Hematopoietic multipotent progenitor cell treated with erythropoietin and hydrocortisone succinate and interleukin-3 and kit ligand, for 8 days (in vitro differentiated cells): Measurements from ENCODE around the gene RNF213.

Source experiments
- DNase-seq: peaks from one replicate; pipeline ENCODE4 v3.0.0-alpha.2; 2015

RNF213 gene

DNA sequence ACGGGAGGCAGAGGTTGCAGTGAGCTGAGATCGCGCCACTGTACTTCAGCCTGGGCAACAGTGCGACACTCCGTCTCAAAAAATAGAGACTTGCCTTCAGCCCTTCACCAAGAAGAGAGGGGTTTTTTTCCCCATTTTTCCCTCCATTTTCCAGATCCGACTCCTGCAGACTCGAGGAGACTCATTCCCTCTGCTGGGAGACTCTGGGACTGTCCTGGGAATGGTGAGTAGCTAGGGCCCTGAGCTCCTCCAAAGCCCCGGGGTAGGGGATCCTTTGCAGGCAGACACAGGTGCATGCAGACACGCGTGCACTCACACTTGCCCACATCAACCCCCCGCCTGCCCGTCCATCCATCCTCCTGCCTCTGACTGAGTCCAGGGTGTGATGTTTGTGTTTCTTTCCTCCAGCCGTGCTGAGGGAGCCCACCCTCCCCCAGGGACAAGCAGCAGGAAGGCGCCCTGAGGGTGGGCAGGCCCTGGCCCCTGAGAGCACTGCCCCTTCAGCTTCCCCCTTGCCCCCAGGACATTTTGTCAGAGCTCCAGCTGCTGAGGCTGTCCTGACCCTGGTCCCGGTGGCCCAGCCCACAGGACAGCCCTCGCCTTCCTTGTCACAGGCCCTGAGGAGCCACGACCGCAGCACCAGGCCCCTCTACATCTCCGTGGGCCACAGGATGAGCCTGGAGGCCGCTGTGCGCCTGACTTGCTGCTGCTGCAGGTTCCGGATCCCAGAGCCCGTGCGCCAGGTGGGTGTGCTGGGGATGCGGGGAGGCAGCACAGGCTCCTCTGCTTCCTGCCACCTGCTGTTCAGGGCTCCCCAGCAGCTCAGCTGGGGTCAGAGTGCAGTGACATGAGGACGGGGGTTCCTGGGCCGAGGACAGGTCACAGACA lies 164.5 kb downstream of the RNF213 start:
- no peak for DNase-seq

DNA sequence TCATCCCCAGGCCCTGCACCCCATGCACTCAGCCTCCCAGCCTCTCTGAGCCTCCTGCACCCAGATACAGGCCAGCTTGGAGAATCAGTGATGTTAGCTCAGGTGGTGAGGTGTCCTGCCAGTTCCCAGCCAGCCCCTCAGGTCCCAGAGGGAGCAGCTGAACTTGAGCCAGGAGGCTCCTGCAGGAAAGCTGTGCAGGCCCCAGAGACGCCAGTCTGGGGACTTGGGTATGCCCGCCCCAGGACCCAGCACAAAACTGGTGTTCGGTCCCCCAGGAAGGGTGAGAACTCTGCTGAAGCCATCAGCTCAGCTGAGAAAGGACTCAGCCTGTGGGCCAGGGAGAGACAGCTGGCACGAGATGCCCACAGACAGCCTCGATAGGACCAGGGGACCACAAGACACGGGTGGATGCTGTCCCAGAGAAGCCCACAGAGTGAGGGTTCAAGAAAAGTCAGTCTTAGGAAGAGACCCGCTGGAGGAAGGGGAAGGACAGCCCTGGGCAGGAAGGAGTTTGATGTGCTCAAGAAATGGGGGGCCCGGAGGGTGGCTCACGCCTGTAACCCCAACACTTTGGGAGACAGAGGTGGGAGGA lies 165.3 kb downstream of the RNF213 start:
- DNase-seq = no peak

DNA sequence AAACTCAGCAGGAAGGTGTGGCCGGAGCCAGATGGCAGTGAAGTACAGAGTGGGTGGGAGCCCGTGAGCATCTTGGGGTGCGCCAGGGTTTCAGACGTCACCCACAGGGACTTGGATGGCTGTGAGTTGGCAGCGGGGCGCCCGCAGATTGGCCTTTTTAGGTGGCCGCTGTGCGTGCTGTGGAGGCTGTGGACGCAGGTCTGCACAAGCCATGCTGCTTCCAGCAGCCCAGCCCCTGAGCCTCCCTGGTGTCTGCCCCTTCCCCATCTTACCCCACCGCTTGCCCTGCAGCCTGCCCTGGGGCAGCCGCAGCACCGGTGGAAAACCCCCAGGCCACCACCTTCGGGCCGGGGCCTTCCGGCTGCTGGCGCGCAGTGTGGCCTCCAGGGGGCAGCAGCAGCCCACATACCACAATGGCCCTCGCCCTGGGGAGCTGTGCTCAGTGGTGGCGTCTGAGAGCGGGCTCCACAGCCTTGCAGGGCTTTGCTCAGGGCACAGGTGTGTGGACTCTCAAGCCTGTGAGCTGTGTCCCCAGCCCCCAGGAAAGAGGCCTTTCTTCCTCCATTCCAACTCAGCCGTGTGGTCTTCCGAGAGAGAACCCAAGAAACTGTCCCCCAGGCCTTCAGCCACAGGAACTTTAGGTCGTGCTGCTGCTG lies 166.1 kb downstream of the RNF213 start:
- peak; percentile 65 for DNase-seq

DNA sequence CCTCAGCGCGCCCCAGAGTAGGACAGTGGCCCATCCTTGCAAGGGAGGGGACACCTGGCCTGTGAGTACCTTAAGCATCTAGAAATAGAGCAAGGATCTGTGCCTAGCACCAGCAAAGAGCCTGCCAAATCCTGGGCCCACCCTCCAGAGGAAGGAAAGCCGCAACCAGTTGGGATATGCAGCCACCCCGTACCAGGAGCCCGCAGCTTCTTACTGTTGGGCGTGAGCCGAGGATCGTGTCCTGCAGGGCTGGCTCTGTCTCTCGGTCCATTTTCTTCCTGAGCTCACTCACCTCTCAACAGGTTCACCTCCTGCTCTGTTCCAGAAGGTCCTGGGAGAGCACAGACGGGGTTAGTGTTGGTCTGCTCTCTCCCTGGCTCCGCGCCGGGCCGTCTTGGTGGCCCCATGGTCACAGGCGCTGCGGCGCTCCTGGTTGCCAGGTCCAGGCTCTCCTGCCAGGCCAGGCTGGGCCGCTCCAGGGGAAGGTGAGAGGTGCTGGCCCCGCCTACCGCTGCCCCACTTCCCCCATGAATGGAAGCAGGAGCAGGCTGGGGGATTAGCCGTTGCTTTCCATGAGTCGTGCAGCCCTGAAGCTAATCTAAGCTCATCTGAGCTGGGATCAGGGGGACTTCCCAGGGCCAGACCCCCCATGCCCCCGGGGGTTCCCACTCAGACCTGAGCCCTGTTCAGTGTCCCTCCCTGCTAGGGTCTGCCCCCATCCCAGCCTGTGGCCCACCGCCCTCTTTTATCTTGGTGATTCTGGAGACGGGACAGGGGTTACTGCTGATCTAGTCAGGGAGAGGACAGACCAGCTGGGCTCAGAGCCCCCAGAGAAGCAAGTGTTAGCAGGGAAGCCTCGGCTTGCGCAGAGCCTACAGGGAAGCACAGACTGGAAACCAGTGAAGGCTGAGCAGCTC lies 167.0 kb downstream of the RNF213 start:
- no peak for DNase-seq

DNA sequence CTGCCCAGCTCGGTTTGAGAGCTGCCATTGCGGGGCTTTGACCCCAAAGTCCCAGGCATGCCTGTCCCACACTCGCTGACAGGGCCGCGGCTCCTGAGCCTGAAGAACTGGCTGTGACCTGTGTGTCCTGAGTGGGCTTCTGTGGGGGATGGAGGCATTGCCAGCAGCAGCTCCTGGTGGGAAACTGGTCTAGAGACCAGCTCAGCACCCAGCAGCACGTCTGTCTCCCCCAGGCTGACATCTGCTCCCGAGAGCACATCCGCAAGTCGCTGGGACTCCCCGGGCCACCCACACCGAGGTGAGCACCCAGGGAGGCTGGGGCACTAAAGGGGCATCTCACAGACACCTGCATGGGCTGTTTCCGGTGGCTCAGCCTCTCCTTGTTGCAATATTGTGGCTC lies 167.7 kb downstream of the RNF213 start:
- no peak for DNase-seq

DNA sequence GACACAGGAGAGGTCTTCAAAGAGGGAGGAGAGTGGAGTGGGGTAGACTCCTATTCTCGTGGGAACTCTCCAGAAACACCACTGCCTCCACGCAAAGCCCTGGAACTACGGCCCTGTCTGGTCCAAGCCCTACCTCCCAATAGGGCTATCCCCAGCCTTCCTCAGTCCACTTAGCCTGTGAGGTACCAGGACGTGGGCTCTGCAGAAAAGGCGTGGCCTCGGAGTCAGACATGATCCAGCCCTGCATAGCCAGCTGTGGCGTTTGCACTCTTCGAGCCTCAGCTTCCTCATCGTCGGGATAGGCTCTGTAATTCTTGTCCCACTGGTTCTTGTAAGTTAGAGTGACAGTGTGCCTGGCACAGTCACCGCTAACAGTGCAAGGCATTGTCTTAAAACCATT lies 168.1 kb downstream of the RNF213 start:
- DNase-seq = no peak

DNA sequence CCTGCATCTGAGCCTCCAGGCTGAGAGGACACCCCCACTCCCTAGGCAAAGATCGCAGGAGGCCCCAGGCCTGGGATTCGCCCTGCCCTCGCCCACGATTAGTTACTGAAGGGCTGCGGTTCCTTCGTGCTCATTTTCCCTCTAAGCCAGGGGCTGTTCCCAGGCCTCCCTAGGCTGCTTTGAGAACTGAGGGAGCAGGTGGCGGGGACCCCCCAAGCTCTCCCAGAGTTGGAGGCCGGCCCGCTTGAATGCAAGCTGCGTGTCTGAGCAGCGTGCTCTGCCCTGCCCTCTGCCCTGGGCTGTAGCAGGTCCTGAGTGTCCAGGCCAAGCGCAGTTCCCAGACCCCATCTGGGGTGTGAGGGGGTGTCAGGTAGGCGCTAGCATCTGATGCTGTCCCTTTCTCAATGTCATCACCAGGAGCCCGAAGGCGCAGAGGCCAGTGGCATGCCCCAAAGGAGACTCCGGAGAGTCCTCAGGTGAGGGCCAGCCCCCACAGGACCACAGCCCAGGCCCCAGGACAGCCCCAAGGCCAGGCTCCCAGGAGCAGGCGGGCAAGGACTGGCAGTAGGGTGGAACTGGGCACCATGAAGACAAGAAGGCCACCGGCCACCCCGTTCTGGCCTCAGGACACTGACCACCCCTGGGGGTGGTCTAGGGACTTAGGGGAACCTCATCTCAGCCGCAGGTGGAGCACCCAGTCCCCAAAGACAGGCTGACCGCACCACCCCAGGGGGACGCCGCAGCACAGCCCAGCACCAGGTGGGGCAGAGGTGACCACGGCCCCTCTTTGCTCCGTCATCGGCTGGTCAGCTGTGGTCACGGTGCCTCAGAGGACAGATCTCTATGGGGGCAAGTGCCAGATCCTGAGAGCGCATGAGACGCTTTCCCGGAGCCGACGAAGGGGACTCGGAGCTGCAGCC lies 169.0 kb downstream of the RNF213 start:
- DNase-seq = no peak

DNA sequence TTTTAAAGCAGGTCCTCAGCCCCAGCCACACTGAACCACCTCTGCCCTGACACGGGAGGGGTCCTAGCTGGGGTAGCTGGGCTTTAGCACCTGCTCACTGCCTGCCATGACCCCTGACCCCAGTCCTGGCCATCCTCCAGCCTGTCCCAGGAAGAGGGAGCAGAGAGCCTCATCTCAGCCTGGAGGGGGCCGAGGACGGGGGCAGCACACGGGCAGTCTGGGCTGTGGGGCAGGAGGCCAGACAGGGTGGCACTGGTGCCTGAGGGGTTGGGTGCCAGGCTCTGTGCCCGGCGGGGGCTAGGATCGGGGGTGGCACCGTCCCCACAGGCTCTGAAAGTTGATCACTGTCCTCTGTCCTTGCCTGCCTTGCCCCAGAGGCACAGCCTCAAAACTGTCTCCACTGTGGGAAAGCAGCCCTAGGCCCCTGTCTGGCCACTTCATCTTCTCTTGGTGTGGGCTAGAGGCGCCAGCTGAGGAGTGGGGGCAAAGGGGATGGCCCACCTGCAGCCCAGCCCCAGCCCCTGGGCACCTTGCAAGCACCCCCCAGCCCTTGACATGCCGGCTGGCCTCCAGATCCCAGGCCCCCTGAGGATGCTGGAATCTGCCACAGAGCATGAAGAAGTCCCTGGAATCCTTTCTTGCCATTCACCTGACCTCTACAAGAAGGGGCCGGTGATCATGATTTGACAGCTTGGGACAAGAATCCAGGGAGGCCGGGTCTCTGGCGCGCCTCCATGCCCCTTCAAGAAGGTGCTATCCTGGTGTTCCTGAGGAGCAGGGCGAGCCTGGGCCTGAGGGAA lies 170.0 kb downstream of the RNF213 start:
- DNase-seq = no peak

DNA sequence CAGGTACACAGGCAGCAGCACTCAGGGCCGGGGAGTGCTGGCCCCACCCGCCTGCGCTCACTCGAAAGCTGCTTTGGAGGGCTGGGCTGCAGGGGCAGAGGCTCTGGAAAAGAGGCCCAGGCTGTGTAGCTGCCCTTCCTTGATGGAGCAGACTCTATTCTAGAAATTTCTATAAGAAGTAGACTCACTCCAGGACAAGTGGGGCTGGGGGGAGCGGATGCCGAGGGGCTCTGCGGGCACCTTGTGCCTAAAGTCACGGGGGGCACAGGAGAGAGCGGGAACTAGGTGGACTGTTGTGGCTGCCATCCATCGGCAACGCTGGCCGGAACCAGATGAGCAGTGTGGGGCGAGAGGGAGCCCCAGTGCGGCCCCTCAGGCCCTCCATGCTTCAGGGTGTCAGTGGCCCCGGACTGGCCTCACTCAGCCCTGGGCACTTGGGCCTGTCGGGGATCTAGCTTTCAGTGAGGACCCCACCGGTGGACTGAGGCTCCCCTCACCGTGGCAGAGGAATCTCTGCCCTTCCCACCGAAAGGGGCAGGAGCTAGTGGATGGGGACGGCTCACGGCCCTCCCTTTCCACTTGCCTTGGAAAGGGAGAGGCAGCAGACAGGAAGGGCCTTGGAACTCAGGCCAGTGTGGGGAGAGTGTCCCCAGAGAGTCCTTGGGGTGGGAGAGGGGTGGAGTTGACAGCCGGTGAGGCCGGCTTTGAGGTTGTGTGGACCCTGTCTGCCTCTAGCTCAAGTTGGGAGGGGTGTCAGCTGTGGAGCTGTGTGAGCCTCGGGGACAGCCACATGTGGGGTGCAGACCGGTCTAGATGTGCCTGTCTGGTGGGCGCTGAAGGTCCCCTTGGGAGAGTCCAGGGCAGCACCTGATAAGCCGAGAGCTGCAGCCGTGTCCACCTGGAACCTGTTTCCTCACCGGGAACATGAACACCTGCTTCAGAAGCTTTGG lies 170.9 kb downstream of the RNF213 start:
- no peak for DNase-seq

DNA sequence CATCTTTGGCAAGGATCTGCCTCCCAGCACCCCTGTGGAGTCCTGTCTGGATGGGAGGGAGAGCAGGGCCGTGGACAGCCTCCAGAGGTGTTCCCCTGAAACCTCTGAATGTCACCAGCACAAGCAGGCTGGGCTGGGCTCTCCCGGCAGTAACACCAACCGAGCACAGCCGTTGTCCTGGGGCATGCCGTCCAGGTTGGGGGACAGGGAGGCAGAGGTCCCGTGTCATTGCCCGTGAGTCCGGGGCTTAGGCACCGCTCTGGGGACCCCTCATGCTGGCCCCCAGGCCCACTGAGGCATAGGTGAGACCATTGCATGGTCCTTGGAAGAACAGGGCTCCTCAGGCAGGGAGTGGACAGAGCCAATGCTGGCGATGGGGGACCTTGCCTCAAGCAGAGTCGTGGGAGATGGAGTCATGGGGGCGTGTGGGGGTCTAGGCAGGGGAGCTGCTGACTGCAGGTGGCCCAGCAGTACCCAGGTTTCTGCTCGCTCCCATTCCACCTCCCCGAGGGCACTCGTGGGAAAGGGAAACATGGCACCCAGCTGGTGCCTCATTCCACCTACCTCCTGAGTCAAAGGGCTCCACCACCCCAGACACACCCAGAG lies 171.8 kb downstream of the RNF213 start:
- no peak for DNase-seq

DNA sequence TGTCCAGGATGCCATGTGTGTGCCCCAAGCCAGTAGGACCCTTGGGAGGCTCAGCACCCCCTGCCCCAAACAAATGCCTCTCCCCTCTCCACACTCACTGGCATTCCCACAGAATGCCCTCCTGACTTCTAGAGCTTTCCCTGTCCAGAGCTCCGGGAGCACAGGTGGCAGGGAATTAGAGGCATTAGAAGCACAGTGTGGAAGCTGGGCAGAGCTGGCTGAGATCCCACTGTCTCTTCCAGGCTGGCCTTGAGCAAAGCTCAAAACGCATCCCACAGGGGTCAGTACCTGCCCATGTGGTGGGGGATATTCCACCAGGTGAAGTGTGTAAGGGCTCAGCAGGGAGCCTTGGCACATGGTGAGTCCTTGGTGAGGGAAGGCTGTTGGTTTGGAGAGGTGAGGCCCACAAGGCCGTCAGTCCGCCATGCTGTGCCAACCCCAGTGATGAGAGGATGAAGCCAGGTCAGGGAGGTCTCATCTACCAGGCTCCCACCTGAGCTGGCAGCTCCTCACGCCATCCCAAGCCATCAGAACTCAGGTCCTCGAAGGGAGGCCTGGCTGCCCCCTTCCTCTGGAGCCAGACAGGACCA lies 172.4 kb downstream of the RNF213 start:
- no peak for DNase-seq

DNA sequence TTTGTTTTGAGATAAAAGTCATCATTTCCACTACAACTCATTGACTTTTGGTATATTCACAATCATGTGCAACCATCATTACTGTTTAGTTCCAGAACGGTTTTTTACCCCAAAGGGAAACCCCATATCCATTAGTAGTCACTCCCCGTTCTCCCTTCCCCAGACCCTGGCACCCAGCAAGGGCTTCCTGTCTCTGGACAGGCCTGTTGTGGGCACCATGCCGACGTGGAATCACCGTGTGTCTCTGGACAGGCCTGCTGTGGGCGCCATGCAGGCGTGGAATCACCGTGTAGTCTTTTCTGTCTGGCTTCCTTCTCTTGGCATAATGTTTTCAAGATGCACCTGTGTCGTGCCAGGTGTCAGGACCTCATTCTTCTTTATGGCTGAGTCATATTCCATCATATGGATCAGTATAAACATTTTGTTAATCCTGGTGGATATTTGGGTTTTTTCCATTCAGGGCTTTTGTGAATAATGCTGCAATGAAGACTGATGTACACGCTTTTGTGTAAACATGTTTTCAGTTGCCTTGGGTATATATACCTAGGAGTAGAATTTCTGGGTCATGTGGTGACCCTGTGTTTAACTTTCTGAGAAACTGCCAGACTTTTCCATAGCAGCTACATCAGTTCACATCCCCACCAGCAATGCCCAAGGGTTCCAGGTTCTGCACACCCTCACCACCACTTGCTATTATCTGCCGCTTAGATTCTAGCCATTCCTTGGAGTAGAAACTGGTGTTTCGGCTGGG lies 173.4 kb downstream of the RNF213 start:
- no peak for DNase-seq

DNA sequence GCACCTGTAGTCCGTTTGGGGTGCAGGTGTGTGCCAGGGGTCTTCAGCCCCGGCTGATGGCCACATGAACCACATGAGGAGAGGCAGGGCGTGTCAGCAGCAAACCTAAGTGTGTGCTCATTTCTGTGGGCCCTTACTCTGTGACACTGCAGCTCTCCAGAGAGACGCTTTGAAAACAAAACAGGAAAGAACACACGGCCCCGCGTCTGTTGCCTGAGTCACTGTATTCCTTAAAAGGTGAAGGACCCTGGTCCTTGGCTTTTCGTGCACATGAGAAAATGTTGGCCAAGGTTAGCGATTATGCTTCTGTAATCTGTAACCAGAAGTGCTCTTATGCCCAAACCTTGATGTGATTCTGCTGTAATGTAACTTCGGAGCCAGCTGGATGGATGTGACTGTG lies 176.9 kb downstream of the RNF213 start:
- DNase-seq = no peak

DNA sequence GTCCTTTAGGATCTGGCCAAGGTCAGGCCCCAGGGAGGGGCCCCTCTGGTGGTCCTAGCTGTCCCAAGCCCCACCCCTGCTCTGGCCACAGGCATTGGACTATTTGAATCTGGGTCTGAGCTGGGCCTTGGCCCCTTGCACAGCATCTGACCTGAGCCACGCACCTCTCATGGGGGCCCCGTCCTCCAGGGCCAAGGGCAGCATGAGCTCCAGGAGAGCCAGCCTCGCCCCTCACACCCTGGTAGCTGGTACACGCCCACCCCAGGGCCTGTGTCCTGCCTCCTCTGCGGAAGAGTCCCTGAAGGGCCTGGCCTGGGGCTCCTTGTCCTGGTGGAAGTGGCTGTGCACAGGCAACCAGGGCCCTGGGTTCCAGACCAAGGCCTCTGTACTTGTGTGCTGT lies 178.2 kb downstream of the RNF213 start:
- no peak for DNase-seq

DNA sequence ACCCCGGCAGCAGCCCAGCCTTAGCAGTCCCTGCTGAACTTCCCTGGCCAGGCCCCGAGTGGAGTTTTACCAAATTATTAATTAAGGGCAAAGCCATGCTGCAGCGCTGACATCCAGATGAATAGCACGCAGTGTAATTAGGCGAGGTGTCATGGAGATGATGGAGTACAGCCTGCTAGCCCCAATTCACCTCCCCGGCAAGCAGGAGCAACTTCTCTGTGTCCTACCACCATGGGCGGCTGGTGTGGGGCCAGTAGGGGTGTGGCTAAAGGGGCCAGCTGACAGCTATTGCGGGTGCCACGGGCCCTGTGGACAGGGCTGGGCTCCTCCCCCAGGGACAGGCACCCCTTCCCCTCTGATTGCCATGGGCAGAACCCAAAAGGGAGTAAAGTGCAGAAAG lies 178.8 kb downstream of the RNF213 start:
- no peak for DNase-seq

DNA sequence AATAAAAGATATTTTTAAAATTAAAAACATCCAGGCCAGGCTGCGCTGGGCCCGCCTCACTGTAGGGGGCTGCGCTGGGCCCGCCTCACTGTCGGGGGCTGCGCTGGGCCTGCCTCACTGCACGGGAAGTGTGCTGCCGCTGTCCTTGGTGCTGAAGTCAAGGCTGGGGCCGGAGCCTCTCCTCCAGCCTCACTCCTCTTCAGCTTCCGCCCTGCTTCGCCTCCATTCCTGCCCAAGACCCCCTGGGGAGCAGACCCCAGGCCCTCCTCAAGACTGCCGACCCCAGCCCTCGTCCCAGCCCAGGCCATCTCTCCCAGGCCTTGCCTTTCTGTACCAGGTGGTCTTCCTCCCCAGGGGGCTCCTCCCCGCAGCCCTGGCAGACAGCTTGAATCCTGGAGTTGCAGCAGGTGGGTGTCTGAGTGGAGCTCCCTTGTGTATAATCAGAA lies 180.5 kb downstream of the RNF213 start:
- DNase-seq = peak; percentile 27

DNA sequence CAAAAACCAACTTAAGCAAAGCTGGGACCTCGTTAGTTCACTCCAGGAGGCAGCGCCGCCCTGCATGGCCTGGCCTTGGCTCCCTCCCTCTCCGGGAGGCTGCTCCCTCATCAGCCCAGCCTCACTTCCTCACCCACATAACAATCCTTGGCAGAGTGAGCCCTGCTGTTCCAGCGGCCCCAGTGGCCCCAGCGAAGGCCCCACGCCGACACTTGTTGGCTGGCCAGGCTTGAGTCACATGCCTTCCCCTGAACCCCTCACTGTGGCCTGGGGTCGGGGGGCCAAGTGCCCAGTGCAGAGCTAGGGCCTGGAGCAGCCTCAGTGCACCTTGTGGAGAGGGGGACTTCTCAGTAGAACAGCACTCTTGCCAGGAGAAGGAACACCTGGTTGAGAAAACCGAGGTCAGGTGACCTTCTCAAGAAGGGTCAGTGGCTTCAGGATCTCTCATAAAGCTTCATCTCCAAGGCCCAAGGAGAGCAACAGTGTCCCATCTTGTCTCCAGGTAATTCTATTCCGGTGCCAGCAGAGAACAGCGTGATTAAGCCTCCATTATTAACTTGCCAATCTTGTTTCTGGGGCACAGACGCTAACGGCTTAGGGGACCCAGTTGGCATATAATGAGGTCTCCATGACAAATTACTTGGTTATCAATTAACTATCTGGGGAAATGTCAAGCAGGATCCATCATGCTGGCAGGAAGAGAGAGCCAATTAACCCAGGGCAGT lies 181.1 kb downstream of the RNF213 start:
- DNase-seq = no peak

DNA sequence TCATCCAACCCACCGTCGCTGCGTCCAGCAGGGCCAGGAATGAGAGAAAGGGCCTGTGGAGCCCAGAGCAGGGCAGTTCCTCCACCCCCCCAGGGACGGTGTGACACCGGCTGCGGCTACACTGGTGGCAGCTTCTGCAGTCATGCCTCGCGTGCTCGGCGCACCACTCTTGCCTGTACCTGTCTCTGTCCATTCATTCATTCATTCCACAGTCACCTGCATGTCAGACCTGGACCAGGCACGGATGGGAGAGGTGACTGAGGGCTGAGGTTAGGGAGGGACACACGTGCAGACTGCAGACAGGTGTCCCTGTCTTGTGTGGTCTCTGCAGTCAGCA lies 181.6 kb downstream of the RNF213 start:
- DNase-seq = no peak
